Natural killer cell (primary cell): Measurements from ENCODE around the gene SLC9A5. TPM values are rescaled to one million over a fixed set of nuclear protein-coding genes. Genes with fewer than 3 reads are reported as not detected.

ENCODE experiments used
- ATAC-seq, 3 donors: fragments of 150-1000 bp in 2 of 3; fragments of 200-7000 bp in 1 of 3; cut with Tn5 transposase; 1 replicate in 1 of 3; 2 replicates in 2 of 3; pipeline ENCODE4 v1.10.0; 2021; ENCODE audit warnings: mild to moderate bottlenecking in 2 of 3, moderate library complexity in 2 of 3
- DNase-seq, 2 donors: peaks; one replicate each; pipeline versions ENCODE4 v3.0.0 to v3.0.0-alpha.2; 2013 to 2021; ENCODE audit warnings: mixed read lengths in 1 of 2
- H3K27ac ChIP-seq: one replicate; pipeline ENCODE4 v1.5.1; 2013; ENCODE audit warnings: mild to moderate bottlenecking, low read length
- H3K27me3 ChIP-seq: one replicate; pipeline ENCODE4 v1.6.1; 2013; ENCODE audit warnings: low read length; ENCODE audit not compliant: control insufficient read depth, insufficient read depth
- H3K36me3 ChIP-seq: one replicate; pipeline ENCODE4 v1.6.1; 2013; ENCODE audit warnings: low read length; ENCODE audit not compliant: control insufficient read depth, insufficient read depth
- H3K4me1 ChIP-seq: one replicate; pipeline ENCODE4 v1.6.1; 2013; ENCODE audit warnings: low read length; ENCODE audit not compliant: control insufficient read depth, insufficient read depth
- H3K4me3 ChIP-seq: one replicate; pipeline ENCODE4 v1.5.1; 2013; ENCODE audit warnings: low read length
- H3K9me3 ChIP-seq: one replicate; pipeline ENCODE4 v1.6.1; 2013; ENCODE audit warnings: low read length; ENCODE audit not compliant: control insufficient read depth, insufficient read depth
- H3K27ac Mint-ChIP-seq, 2 donors: one replicate each; pipeline ENCODE4 v1.8.0; 2022; ENCODE audit warnings: mild to moderate bottlenecking in 2 of 2, mixed read lengths in 2 of 2, moderate library complexity in 1 of 2
- H3K27me3 Mint-ChIP-seq, 2 donors: one replicate each; pipeline ENCODE4 v1.8.0; 2022; ENCODE audit warnings: low read depth in 2 of 2, mixed read lengths in 2 of 2
- H3K36me3 Mint-ChIP-seq: one replicate; pipeline ENCODE4 v1.8.0; 2022; ENCODE audit warnings: mixed read lengths
- H3K4me1 Mint-ChIP-seq, 2 donors: one replicate each; pipeline ENCODE4 v1.8.0; 2022; ENCODE audit warnings: mixed read lengths in 2 of 2
- H3K4me3 Mint-ChIP-seq: one replicate; pipeline ENCODE4 v1.8.0; 2022; ENCODE audit warnings: mild to moderate bottlenecking, moderate library complexity, mixed read lengths
- H3K9me3 Mint-ChIP-seq, 2 donors: one replicate each; pipeline ENCODE4 v1.8.0; 2022; ENCODE audit warnings: mixed read lengths in 2 of 2
- CTCF ChIP-seq: fragments of 200-600 bp; IDR thresholded peaks from one replicate; pipeline ENCODE4 v1.8.0; 2022; ENCODE audit warnings: antibody characterized with exemption
- WGBS: methylation state at CpG from one replicate; pipeline ENCODE4 v1.1.7; 2013; ENCODE audit warnings: missing lambda C conversion rate; ENCODE audit not compliant: insufficient coverage; 5-methylcytosine and 5-hydroxymethylcytosine counted together
- intact Hi-C: fragments of 100-400 bp; cut with micrococcal nuclease; formaldehyde crosslinking; loops from one replicate; pipeline ENCODE4 v1.14.2; 2022
- total RNA-seq, 4 donors: library from RNA; stranded (reverse); fragments of 120-200 nt in 1 of 4; gene quantifications; one replicate each; pipeline versions ENCODE4 v1.2.3 to v1.2.4, GENCODE V29; 2013 to 2022

SLC9A5 gene
- total RNA-seq, 3 donors from 2014 or later (not counting 1 experiment from before 2014, with no cell fraction given), result 1.2 to 2.6 (median 1.6) TPM

DNA sequence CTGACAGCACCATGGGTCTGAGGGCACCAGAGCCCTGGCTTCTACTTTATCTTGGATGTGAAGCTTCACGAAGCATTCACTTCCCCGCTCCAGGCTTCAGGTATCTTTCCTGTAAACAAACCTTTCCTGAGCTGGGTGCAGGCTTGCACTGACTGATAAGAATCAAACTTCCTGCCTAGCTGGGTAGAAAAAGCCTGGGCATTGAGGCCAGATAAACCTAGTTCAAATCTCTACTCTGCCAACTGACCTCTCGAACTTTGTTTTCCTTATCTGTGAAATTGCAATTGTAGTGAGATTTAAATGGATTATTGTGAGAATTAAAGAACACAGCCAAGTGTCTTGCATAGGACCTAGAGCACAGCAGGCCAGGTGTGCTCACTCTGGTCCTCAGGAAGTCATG, 24.8 kb upstream of the SLC9A5 start:
- Histone ChIP-seq H3K9me3 (no peaks in the 10 kb centered on the region), H3K27ac (no peak overlapping the region), H3K27me3 (no peaks in the 10 kb centered on the region), H3K4me3 (no peak overlapping the region), H3K4me1 (peaks cover 26% of the 10 kb centered on the region), H3K36me3 (peaks cover 4% of the 10 kb centered on the region)
- no peaks in the 10 kb centered on the region for H3K9me3 Mint-ChIP-seq
- no peak overlapping the region for H3K4me3 Mint-ChIP-seq
- DNase-seq (no peak), ATAC-seq (no peak)
- no peaks in the 10 kb centered on the region for H3K36me3 Mint-ChIP-seq
- H3K27ac Mint-ChIP-seq, result no peak overlapping the region
- H3K4me1 Mint-ChIP-seq, result peaks cover 28 to 34% of the 10 kb centered on the region in 2 donors
- TF ChIP-seq CTCF, result no peak
- no peaks in the 10 kb centered on the region for H3K27me3 Mint-ChIP-seq
- intact Hi-C loops, result no loop called here
- WGBS, result 54% methylated on average over 3 of the region's 3 CpGs

DNA sequence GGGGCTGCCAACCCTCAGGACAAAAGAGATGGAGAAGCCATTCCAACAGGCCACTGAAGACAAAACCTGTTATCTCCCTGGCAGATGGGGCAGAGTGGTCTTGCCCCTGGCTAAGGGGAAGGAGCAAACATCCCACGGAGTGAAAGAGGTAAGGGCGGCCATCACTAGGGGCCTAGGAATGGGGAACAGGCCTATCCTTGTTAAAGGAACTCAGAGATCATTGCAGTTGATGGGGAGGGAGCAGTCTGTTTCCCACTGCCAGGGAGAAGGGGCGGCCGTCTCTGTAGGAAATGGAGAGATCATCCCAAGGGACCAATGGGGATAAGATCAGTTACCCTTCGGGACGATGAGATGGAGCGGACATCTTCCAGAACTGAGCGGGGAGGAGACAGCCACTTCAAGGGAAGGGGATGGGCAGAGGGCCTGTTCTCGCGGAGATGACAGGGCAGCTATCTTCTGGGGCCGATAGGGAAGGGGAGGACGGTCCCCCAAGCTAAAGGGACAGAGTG, 22.4 kb upstream of the SLC9A5 start:
- peaks cover 28 to 29% of the 10 kb centered on the region in 2 donors for H3K4me1 Mint-ChIP-seq
- peak overlapping the region; percentile 96 to 99 for H3K27ac Mint-ChIP-seq
- Histone ChIP-seq H3K9me3 (no peaks in the 10 kb centered on the region), H3K4me3 (peak overlapping the region; percentile 100), H3K4me1 (peaks cover 26% of the 10 kb centered on the region), H3K36me3 (peaks cover 26% of the 10 kb centered on the region), H3K27me3 (no peaks in the 10 kb centered on the region), H3K27ac (peak overlapping the region; percentile 80)
- TF ChIP-seq CTCF, result no peak
- WGBS, result 13% methylated on average over 12 of the region's 12 CpGs
- H3K36me3 Mint-ChIP-seq, result no peaks in the 10 kb centered on the region
- intact Hi-C loops, result loop anchor here (2.0 kb wide), 2 partner anchors 34 to 42 kb away; partner anchors contain the start of gene E2F4
- no peaks in the 10 kb centered on the region for H3K9me3 Mint-ChIP-seq
- no peak for ATAC-seq
- no peaks in the 10 kb centered on the region for H3K27me3 Mint-ChIP-seq
- no peak for DNase-seq
- H3K4me3 Mint-ChIP-seq, result peak overlapping the region; percentile 100

DNA sequence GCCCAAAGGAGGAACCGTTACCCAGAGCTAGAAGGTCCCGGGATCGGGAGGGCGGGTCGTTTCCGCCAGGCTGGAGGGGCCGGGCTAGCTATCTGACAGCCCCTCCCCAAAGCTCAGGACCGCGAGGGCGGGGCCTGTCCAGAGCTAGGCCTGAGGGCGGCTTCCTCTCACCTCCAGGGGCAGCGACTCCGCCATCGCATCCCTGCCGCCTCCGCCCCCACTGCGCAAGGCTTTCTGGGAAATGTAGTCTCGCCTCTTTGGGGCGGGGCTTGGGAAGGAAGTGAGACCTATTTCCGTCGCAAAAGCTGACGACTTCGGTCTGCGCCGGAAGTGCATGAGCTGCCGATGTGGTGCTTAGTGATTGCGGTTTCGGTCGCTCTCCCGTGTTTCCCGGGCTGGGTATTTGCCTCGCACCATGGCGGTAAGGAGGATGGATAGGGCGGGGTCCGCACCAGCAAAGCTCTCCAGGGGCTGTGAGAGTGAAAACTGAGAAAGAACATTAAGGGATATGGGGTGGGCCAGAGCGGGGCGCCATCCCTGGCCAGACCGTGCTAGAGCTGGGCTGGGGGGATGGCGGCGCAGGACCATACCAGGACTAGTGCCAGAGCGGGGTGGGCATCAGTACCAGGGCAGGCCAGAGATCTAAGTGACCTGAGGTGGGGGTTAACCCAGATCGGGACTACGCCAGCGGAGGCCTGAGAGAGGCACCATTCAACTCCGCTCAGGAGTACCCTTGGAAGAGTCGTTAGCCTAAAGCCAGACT, 21.8 kb upstream of the SLC9A5 start, which contains the start of gene TMEM208:
TMEM208 (plus strand) TSS at position 327 of the 763 bp plus-strand sequence; CDS start at position 416, 89 bp downstream.
- Mint-ChIP-seq H3K27me3 (no peaks in the 10 kb centered on the region), H3K4me1 (peaks cover 28 to 29% of the 10 kb centered on the region in 2 donors), H3K9me3 (no peaks in the 10 kb centered on the region), H3K36me3 (no peaks in the 10 kb centered on the region), H3K27ac (peak within 1 kb of the TSS; percentile 96 to 99), H3K4me3 (peak within 1 kb of the TSS; percentile 100)
- Histone ChIP-seq H3K4me3 (peak within 1 kb of the TSS; percentile 100), H3K9me3 (no peaks in the 10 kb centered on the region), H3K36me3 (peaks cover 31% of the 10 kb centered on the region), H3K27ac (peak within 1 kb of the TSS; percentile 80), H3K4me1 (peaks cover 26% of the 10 kb centered on the region), H3K27me3 (no peaks in the 10 kb centered on the region)
- intact Hi-C loops, result loop anchor here (1.0 to 2.0 kb wide), 3 partner anchors 20 to 42 kb away; partner anchors contain the start of genes E2F4 and FHOD1
- ATAC-seq, result peak; percentile 97 to 99 (median 97)
- DNase-seq, result peak; percentile 99
- under 1% methylated on average over 46 of the region's 46 CpGs for whole genome bisulfite sequencing
- peak; percentile 17 for TF ChIP-seq CTCF
